Esophagus squamous epithelium (tissue), 4 donors: ENCODE measurements around the gene FGF14.

Experiments used
- POLR2A ChIP-seq, 4 donors: fragments of 450-650 bp; IDR thresholded peaks; one replicate each; pipeline ENCODE4 v1.6.1; 2017; ENCODE audit warnings: antibody characterized with exemption in 4 of 4, mild to moderate bottlenecking in 4 of 4, moderate library complexity in 3 of 4
- TF ChIP-seq, protein P1 (sequence below), 6 experiments: fragments of 450-650 bp in 4 of 6; fragments of 200-600 bp in 2 of 6; sonication (generic) in 2 of 6; IDR thresholded peaks; one replicate each; pipeline ENCODE4 v1.5.1; 2016 to 2019; ENCODE audit warnings: antibody characterized with exemption in 6 of 6, mild to moderate bottlenecking in 4 of 6, moderate library complexity in 4 of 6

DNA sequence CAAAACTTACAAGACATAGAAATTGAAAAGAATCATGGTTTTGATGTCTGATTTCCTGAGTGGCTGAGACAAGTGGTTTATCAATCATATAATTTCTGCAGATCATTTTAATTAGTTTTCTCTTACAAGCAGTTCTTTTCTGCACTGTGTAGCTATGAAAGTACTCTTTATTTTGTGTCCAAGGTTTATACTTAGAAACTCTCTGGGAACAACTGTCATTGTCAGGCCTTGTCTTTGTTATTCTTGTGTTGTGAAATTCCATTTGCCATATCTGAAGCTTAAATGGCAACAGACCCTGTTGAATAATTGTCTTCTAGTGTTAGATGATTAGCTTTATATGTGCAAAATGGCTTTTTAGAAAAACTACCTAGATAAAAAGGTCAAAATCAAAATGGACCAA, 312.1 kb downstream of the FGF14 start:
- no peak for TF ChIP-seq POLR2A (IDR thresholded peaks at IDR 0.05)
- TF ChIP-seq, protein P1, sequence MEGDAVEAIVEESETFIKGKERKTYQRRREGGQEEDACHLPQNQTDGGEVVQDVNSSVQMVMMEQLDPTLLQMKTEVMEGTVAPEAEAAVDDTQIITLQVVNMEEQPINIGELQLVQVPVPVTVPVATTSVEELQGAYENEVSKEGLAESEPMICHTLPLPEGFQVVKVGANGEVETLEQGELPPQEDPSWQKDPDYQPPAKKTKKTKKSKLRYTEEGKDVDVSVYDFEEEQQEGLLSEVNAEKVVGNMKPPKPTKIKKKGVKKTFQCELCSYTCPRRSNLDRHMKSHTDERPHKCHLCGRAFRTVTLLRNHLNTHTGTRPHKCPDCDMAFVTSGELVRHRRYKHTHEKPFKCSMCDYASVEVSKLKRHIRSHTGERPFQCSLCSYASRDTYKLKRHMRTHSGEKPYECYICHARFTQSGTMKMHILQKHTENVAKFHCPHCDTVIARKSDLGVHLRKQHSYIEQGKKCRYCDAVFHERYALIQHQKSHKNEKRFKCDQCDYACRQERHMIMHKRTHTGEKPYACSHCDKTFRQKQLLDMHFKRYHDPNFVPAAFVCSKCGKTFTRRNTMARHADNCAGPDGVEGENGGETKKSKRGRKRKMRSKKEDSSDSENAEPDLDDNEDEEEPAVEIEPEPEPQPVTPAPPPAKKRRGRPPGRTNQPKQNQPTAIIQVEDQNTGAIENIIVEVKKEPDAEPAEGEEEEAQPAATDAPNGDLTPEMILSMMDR (IDR thresholded peaks at IDR 0.05): no peak
